ENCODE results near the gene C3. TPM values are rescaled to one million over a fixed set of nuclear protein-coding genes. Genes with fewer than 3 reads are reported as not detected.
"Not testable (repeated sequence)": the region's sequence is repeated elsewhere in the genome, so short reads cannot be mapped to it uniquely, and the experiment has no call there.

The C3 gene
- total RNA-seq: 0.59 and 0.66 TPM in 2 replicates

- intact Hi-C loops (cut with micrococcal nuclease): no loop called here
Measured at GRCh38 chr19:6720369-6721137, at the start of gene C3. Gene C3 (minus strand): TSS chr19:6720650. CDS start chr19:6720589, 61 bp downstream.

GRCh38 chr19:6769006-6769619 is 48.7 kb upstream of the C3 start:
- intact Hi-C loops (cut with micrococcal nuclease): no loop called here

- intact Hi-C loops (cut with micrococcal nuclease): no loop called here
Measured at GRCh38 chr19:6768236-6768785, 47.9 kb upstream of the C3 start.

- intact Hi-C loops (cut with micrococcal nuclease): loop anchor here (1.0 to 2.0 kb wide), 5 partner anchors 15 to 251 kb away; partner anchors contain the start of gene TRIP10
Measured at GRCh38 chr19:6767357-6768235, 47.1 kb upstream of the C3 start, which contains the start of gene SH2D3A. Gene SH2D3A (minus strand): TSS chr19:6767435. CDS start chr19:6763748, 3,687 bp downstream.

GRCh38 chr19:6767081-6767356 is 46.6 kb upstream of the C3 start:
- intact Hi-C loops (cut with micrococcal nuclease): loop anchor here (1.0 to 2.0 kb wide), 5 partner anchors 14 to 251 kb away; partner anchors contain the start of gene TRIP10

GRCh38 chr19:6766357-6767080 is 46.1 kb upstream of the C3 start:
- intact Hi-C loops (cut with micrococcal nuclease): loop anchor here (1.0 to 2.0 kb wide), 5 partner anchors 14 to 250 kb away; partner anchors contain the start of gene TRIP10

GRCh38 chr19:6765738-6766356 is 45.4 kb upstream of the C3 start:
- intact Hi-C loops (cut with micrococcal nuclease): loop anchor here (2.0 kb wide), 2 partner anchors 13 to 49 kb away; no protein-coding TSS in a partner anchor

GRCh38 chr19:6762253-6762797 is 41.9 kb upstream of the C3 start:
- intact Hi-C loops (cut with micrococcal nuclease): not testable (repeated sequence)

GRCh38 chr19:6761053-6761676 is 40.7 kb upstream of the C3 start:
- intact Hi-C loops (cut with micrococcal nuclease): no loop called here

- intact Hi-C loops (cut with micrococcal nuclease): no loop called here
Measured at GRCh38 chr19:6760606-6761005, 40.2 kb upstream of the C3 start.

- intact Hi-C loops (cut with micrococcal nuclease): loop anchor here (5.0 kb wide), 1 partner anchor 47 kb away; no protein-coding TSS in a partner anchor
Measured at GRCh38 chr19:6754653-6755463, 34.4 kb upstream of the C3 start.

- intact Hi-C loops (cut with micrococcal nuclease): loop anchor here (5.0 kb wide), 1 partner anchor 48 kb away; no protein-coding TSS in a partner anchor
Measured at GRCh38 chr19:6754136-6754535, 33.7 kb upstream of the C3 start.

- intact Hi-C loops (cut with micrococcal nuclease): loop anchor here (1.0 to 5.0 kb wide), 5 partner anchors 13 to 110 kb away; partner anchors contain the start of genes GPR108, SH2D3A and VAV1
Measured at GRCh38 chr19:6753178-6754031, 33.0 kb upstream of the C3 start.

- intact Hi-C loops (cut with micrococcal nuclease): loop anchor here (1.0 to 5.0 kb wide), 5 partner anchors 14 to 111 kb away; partner anchors contain the start of genes GPR108, SH2D3A and VAV1
Measured at GRCh38 chr19:6752256-6753177, 32.1 kb upstream of the C3 start.

- intact Hi-C loops (cut with micrococcal nuclease): loop anchor here (5.0 kb wide), 1 partner anchor 51 kb away; no protein-coding TSS in a partner anchor
Measured at GRCh38 chr19:6751189-6751588, 30.7 kb upstream of the C3 start.

GRCh38 chr19:6750062-6750461 is 29.6 kb upstream of the C3 start:
- intact Hi-C loops (cut with micrococcal nuclease): loop anchor here (5.0 kb wide), 1 partner anchor 52 kb away; no protein-coding TSS in a partner anchor

Measured in T-helper 2 cell treated with Interferon-gamma antibody and Interleukin-4, amounts not matched to agents 100 ng/mL and 5 ng/mL, for 36 hours (primary cell).